KMS-11 (cell line): ENCODE results near the gene TMEM154.

Source experiments
- H2AFZ ChIP-seq: fragments of 200-600 bp; sonication (generic); 2 replicates; pipeline ENCODE4 v1.6.1; 2016; ENCODE audit warnings: antibody characterized with exemption, mixed run types, low read depth
- H3K27ac ChIP-seq: fragments of 200-600 bp; sonication (generic); 2 replicates; pipeline ENCODE4 v1.6.1; 2016; ENCODE audit warnings: mild to moderate bottlenecking, mixed run types
- H3K27me3 ChIP-seq: fragments of 200-600 bp; sonication (generic); 2 replicates; pipeline ENCODE4 v1.6.1; 2017; ENCODE audit warnings: mild to moderate bottlenecking, low read depth, mixed run types, moderate library complexity; ENCODE audit not compliant: insufficient read depth
- H3K36me3 ChIP-seq: fragments of 200-600 bp; sonication (generic); 2 replicates; pipeline ENCODE4 v1.6.1; 2017; ENCODE audit warnings: mild to moderate bottlenecking, mixed run types; ENCODE audit not compliant: insufficient read depth
- H3K4me1 ChIP-seq: fragments of 200-600 bp; sonication (generic); 2 replicates; pipeline ENCODE4 v1.6.1; 2016; ENCODE audit warnings: mild to moderate bottlenecking, low read depth, mixed run types; ENCODE audit not compliant: poor library complexity, severe bottlenecking
- H3K4me2 ChIP-seq: fragments of 200-600 bp; sonication (generic); 2 replicates; pipeline ENCODE4 v1.7.0; 2016; ENCODE audit warnings: mild to moderate bottlenecking, mixed run types
- H3K4me3 ChIP-seq: fragments of 200-600 bp; sonication (generic); IDR thresholded peaks from 2 replicates; pipeline ENCODE4 v1.6.1; 2017; ENCODE audit warnings: low read depth, low read length, mixed read lengths; ENCODE audit not compliant: insufficient read depth
- H3K79me2 ChIP-seq: fragments of 200-600 bp; sonication (generic); 2 replicates; pipeline ENCODE4 v1.6.1; 2016; ENCODE audit warnings: low read depth, mixed run types; ENCODE audit not compliant: insufficient read depth
- H3K9ac ChIP-seq: fragments of 200-600 bp; sonication (generic); 2 replicates; pipeline ENCODE4 v1.6.1; 2016; ENCODE audit warnings: mild to moderate bottlenecking, mixed run types
- H4K20me1 ChIP-seq: fragments of 200-600 bp; sonication (generic); 2 replicates; pipeline ENCODE4 v1.6.1; 2016; ENCODE audit warnings: mild to moderate bottlenecking, mixed run types; ENCODE audit not compliant: insufficient read depth
- TF ChIP-seq, protein P1 (sequence below): fragments of 200-600 bp; sonication (generic); conservative IDR thresholded peaks from 2 replicates; pipeline ENCODE4 v1.6.1; 2017; ENCODE audit warnings: low read depth, mild to moderate bottlenecking, antibody characterized with exemption, low read length, moderate library complexity, mixed read lengths

Gene TMEM154

DNA sequence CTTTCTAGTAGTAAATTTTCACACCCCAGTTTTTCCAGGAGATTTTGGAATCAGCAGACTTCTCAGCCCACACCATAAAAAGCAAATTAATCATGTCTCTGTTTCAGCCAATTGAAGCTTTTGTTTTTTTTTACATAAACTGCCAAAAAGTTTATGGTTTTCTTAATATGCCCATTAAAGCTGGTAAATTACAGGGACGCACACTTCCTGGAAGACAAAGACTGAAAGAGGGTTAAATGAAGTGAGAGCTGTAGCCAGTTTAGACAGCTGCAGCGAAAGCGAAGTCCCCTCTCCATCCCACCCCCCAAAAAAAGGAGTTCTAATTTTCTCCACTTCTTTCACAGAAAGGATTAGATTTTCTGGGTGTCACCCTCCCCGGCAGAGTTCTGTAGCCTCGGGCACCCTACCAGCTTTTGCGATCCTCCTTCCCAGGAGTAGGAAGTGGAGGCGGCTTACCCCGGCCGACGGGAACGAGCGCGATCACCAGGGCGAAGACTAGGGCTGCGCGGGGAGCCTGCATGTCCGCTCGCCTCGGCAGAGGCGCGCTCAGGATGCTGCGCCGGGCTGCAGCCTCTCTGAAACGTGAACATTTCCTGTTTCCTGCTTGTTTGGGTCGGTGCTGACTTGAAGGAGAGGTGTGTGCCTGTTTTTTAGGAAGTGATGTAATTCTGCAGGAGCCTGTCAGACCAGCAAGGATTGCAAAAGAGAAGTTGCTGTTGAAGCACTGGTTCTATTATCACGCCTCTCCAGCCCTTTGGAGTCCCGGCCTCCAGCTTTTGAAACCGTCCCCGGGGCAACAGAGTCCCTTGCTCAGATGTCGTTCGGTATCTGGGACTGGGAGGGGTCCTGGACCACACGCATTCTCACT lies at the start of gene TMEM154:
Gene TMEM154, minus strand, starts transcription at position 584 of the 868 bp plus-strand sequence. Its CDS starts 64 bp downstream, at position 520.
- no peaks in the 10 kb centered on the region for H3K79me2 ChIP-seq
- no peaks in the 10 kb centered on the region for H3K36me3 ChIP-seq
- H3K27me3 ChIP-seq = no peaks in the 10 kb centered on the region
- H3K4me3 ChIP-seq = no peak within 1 kb of the TSS
- no peaks in the 10 kb centered on the region for H4K20me1 ChIP-seq
- H3K27ac ChIP-seq = no peak within 1 kb of the TSS
- no peaks in the 10 kb centered on the region for H3K4me1 ChIP-seq
- no peak within 1 kb of the TSS for H3K9ac ChIP-seq
- TF ChIP-seq, protein P1, sequence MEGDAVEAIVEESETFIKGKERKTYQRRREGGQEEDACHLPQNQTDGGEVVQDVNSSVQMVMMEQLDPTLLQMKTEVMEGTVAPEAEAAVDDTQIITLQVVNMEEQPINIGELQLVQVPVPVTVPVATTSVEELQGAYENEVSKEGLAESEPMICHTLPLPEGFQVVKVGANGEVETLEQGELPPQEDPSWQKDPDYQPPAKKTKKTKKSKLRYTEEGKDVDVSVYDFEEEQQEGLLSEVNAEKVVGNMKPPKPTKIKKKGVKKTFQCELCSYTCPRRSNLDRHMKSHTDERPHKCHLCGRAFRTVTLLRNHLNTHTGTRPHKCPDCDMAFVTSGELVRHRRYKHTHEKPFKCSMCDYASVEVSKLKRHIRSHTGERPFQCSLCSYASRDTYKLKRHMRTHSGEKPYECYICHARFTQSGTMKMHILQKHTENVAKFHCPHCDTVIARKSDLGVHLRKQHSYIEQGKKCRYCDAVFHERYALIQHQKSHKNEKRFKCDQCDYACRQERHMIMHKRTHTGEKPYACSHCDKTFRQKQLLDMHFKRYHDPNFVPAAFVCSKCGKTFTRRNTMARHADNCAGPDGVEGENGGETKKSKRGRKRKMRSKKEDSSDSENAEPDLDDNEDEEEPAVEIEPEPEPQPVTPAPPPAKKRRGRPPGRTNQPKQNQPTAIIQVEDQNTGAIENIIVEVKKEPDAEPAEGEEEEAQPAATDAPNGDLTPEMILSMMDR = no peak
- no peak within 1 kb of the TSS for H2AFZ ChIP-seq
- H3K4me2 ChIP-seq = no peak within 1 kb of the TSS

- Histone ChIP-seq H3K79me2 (no peaks in the 10 kb centered on the region), H2AFZ (no peak overlapping the region), H3K36me3 (no peaks in the 10 kb centered on the region), H3K4me1 (peaks cover 7% of the 10 kb centered on the region), H3K27ac (no peak overlapping the region), H4K20me1 (no peaks in the 10 kb centered on the region), H3K4me2 (no peak overlapping the region), H3K9ac (no peak overlapping the region), H3K27me3 (no peaks in the 10 kb centered on the region), H3K4me3 (no peak overlapping the region)
- TF ChIP-seq, protein P1 = no peak
Observed at GRCh38 chr4:152729466-152729865, 49.7 kb upstream of the TMEM154 start.

DNA sequence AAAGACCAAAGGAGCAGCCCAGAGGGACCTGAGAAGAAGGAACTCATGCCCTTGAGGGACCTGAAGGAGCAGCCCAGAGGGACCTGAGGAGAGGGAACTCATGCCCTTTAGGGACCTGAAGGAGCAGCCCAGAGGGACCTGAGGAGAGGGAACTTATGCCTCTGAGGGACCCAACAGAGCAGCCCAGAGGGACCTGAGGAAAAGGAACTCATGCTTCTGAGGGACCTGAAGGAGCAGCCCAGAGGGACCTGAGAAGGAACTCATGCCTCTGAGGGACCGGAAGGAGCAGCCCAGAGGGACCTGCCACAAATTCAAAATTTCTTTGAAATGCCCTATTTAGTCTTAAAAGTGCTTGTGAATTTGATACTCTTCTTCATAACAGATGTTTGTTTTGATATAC lies 48.5 kb upstream of the TMEM154 start:
- H4K20me1 ChIP-seq = no peaks in the 10 kb centered on the region
- H3K4me2 ChIP-seq = no peak overlapping the region
- no peak overlapping the region for H2AFZ ChIP-seq
- no peak overlapping the region for H3K4me3 ChIP-seq
- H3K9ac ChIP-seq = no peak overlapping the region
- no peaks in the 10 kb centered on the region for H3K79me2 ChIP-seq
- no peaks in the 10 kb centered on the region for H3K4me1 ChIP-seq
- H3K36me3 ChIP-seq = no peaks in the 10 kb centered on the region
- H3K27ac ChIP-seq = no peak overlapping the region
- TF ChIP-seq, protein P1 = no peak
- no peaks in the 10 kb centered on the region for H3K27me3 ChIP-seq

DNA sequence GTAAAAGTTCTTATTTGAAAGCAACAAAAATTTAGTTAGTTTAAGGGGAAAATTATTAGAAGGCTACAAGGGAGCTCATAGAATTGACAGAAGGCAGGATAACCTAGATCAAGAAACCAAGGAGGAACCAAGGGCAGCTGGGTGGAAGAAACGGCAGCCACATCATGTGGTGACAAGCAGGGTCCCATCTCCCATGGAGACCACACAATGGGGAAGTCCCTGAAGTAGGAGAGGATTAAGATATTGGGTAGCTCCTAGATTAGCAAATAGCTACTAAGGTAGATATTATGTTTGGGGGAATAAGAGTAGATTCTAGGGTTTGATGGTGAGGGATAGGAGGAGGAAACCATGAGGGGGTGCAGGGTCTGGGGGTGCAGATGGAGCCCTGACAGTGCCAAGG lies 48.0 kb upstream of the TMEM154 start:
- no peak overlapping the region for H3K4me3 ChIP-seq
- no peak overlapping the region for H2AFZ ChIP-seq
- H3K36me3 ChIP-seq = no peaks in the 10 kb centered on the region
- H3K27me3 ChIP-seq = no peaks in the 10 kb centered on the region
- no peak overlapping the region for H3K27ac ChIP-seq
- no peaks in the 10 kb centered on the region for H3K4me1 ChIP-seq
- H4K20me1 ChIP-seq = no peaks in the 10 kb centered on the region
- no peak overlapping the region for H3K4me2 ChIP-seq
- TF ChIP-seq, protein P1 = no peak
- no peaks in the 10 kb centered on the region for H3K79me2 ChIP-seq
- no peak overlapping the region for H3K9ac ChIP-seq
